Measurements from ENCODE around the gene PRKCD. TPM values are rescaled to one million over a fixed set of nuclear protein-coding genes. Genes with fewer than 3 reads are reported as not detected.

The PRKCD gene
- total RNA-seq, 1 donor from 2014 or later = 17.1 TPM

GRCh38 chr3:53224026-53224425, 63.0 kb downstream of the PRKCD start:
- peaks cover 32% of the 10 kb centered on the region for H3K36me3 Mint-ChIP-seq (ENCODE audit: low read depth)
- TF ChIP-seq CTCF (IDR thresholded peaks at IDR 0.05) = no peak
- H3K4me1 Mint-ChIP-seq (ENCODE audit: low read depth) = no peaks in the 10 kb centered on the region
- peak; percentile 76 for DNase-seq (ENCODE audit: low spot score)
- H3K9me3 Mint-ChIP-seq (ENCODE audit: low read depth) = no peaks in the 10 kb centered on the region
- H3K27me3 Mint-ChIP-seq (ENCODE audit: low read depth) = no peaks in the 10 kb centered on the region
- no peak overlapping the region for H3K4me3 Mint-ChIP-seq (ENCODE audit: unreplicated experiment)
- no peak overlapping the region for H3K27ac Mint-ChIP-seq (ENCODE audit: unreplicated experiment)

GRCh38 chr3:53224536-53224935, 63.5 kb downstream of the PRKCD start:
- Mint-ChIP-seq H3K36me3 (ENCODE audit: low read depth) (peaks cover 34% of the 10 kb centered on the region), H3K4me3 (ENCODE audit: unreplicated experiment) (no peak overlapping the region), H3K9me3 (ENCODE audit: low read depth) (no peaks in the 10 kb centered on the region), H3K4me1 (ENCODE audit: low read depth) (no peaks in the 10 kb centered on the region), H3K27me3 (ENCODE audit: low read depth) (no peaks in the 10 kb centered on the region), H3K27ac (ENCODE audit: unreplicated experiment) (no peak overlapping the region)
- TF ChIP-seq CTCF (IDR thresholded peaks at IDR 0.05) = no peak
- DNase-seq (ENCODE audit: low spot score) = peak; percentile 54

GRCh38 chr3:53225181-53225580, 64.2 kb downstream of the PRKCD start:
- Mint-ChIP-seq H3K27me3 (ENCODE audit: low read depth) (no peaks in the 10 kb centered on the region), H3K4me1 (ENCODE audit: low read depth) (no peaks in the 10 kb centered on the region), H3K4me3 (ENCODE audit: unreplicated experiment) (no peak overlapping the region), H3K36me3 (ENCODE audit: low read depth) (peaks cover 34% of the 10 kb centered on the region), H3K27ac (ENCODE audit: unreplicated experiment) (no peak overlapping the region), H3K9me3 (ENCODE audit: low read depth) (no peaks in the 10 kb centered on the region)
- peak; percentile 62 for DNase-seq (ENCODE audit: low spot score)
- no peak for TF ChIP-seq CTCF (IDR thresholded peaks at IDR 0.05)

- no peaks in the 10 kb centered on the region for H3K4me1 Mint-ChIP-seq (ENCODE audit: low read depth)
- no peaks in the 10 kb centered on the region for H3K27me3 Mint-ChIP-seq (ENCODE audit: low read depth)
- no peak overlapping the region for H3K27ac Mint-ChIP-seq (ENCODE audit: unreplicated experiment)
- peak; percentile 58 for DNase-seq (ENCODE audit: low spot score)
- TF ChIP-seq CTCF (IDR thresholded peaks at IDR 0.05) = no peak
- peaks cover 37% of the 10 kb centered on the region for H3K36me3 Mint-ChIP-seq (ENCODE audit: low read depth)
- no peak overlapping the region for H3K4me3 Mint-ChIP-seq (ENCODE audit: unreplicated experiment)
- H3K9me3 Mint-ChIP-seq (ENCODE audit: low read depth) = no peaks in the 10 kb centered on the region
Measured at GRCh38 chr3:53225651-53226050, 64.6 kb downstream of the PRKCD start.

GRCh38 chr3:53226142-53226840, 65.3 kb downstream of the PRKCD start:
- peak overlapping the region; percentile 17 for H3K27ac Mint-ChIP-seq (ENCODE audit: unreplicated experiment)
- H3K27me3 Mint-ChIP-seq (ENCODE audit: low read depth) = no peaks in the 10 kb centered on the region
- H3K4me1 Mint-ChIP-seq (ENCODE audit: low read depth) = no peaks in the 10 kb centered on the region
- TF ChIP-seq CTCF (IDR thresholded peaks at IDR 0.05) = no peak
- no peak for DNase-seq (ENCODE audit: low spot score)
- peaks cover 37% of the 10 kb centered on the region for H3K36me3 Mint-ChIP-seq (ENCODE audit: low read depth)
- no peak overlapping the region for H3K4me3 Mint-ChIP-seq (ENCODE audit: unreplicated experiment)
- no peaks in the 10 kb centered on the region for H3K9me3 Mint-ChIP-seq (ENCODE audit: low read depth)

Data from chondrocyte (in vitro differentiated cells).